Hematopoietic multipotent progenitor cell treated with erythropoietin and hydrocortisone succinate and interleukin-3 and kit ligand, for 8 days (in vitro differentiated cells): ENCODE data around the gene RALGPS2.
"Not testable (repeated sequence)": the region's sequence is repeated elsewhere in the genome, so short reads cannot be mapped to it uniquely, and the experiment has no call there.

ENCODE experiments used
- DNase-seq: peaks from one replicate; pipeline ENCODE4 v3.0.0-alpha.2; 2015

Gene RALGPS2

DNA sequence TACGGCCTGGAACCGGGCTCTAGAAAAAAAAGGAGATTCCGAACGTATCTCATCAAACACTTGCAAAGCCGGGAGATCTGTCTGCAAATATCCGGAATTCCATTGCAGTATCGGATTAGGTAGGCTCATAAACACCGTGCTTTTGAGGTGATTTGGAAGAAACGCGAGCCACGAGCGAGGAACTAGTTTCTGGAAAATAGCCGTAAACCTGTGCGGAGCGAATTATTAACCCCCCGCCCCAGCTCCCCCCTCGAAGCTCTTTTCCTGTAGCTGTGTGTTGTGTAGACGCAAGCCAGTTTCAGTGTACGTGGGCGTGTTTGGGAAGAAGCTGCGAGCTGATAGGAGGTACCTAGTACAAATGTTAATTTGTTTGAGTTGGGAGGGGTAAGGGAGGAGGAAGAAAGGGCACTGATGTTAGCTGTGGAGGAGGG is 1.1 kb downstream of the RALGPS2 start:
- peak; percentile 95 for DNase-seq

DNA sequence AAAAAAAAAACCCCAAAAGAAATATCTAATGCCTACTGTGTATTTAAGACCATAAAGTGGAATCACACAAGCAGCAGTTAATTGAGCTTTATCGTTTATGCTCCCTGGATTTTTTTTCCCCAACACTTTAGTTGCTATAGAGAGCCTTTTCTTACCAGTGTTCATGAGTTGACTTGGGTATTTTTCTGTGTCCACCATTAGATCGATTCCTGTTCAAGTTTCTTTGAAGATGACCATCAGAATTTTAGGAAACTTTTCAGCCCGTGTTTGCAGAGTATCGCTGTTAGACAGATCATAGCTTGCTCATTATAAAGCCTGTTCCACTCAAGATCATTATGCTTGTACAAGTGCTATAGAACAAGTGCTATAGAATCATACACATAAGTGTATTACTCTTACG is 1.5 kb downstream of the RALGPS2 start:
- no peak for DNase-seq

DNA sequence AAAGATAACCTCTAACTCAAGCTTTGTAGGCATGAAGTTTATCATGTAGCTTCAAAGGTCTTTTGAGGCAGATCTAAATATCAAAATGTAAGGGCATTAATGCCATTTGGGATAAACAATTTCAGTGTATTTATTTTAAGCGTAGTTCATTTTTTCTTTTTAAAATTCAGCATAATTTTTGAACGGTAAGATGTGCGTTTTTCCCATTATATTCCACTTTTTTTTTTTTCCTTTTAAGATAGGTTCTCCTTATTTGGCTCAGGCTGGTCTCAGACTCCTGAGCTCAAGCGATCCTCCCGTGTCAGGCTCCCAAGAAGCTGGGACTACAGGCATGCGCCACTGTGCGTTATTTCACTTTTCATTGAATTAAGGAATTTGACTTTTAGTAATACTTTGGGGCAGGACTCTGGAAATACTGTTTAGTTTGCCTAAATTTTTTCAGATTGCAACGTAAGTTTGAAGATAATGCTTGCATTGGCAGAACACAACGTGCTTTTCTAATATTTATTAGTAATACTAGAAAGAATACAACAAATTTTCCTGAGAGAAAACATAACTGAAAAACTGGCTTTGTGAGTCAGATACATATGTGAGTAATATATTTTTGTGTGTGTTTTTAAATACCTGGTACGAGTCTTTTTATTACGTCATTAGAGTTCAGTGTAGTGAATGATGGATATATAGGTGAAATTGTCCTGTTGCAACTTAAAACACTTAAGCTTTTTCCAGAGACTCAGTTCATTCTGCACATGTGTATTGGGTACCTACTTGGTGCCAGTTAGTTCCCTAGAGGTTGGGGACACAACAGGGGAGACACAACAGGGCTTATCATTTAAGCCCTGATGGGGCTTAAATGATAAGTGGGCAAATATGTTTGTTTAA is 2.2 kb downstream of the RALGPS2 start:
- peak; percentile 57 for DNase-seq

DNA sequence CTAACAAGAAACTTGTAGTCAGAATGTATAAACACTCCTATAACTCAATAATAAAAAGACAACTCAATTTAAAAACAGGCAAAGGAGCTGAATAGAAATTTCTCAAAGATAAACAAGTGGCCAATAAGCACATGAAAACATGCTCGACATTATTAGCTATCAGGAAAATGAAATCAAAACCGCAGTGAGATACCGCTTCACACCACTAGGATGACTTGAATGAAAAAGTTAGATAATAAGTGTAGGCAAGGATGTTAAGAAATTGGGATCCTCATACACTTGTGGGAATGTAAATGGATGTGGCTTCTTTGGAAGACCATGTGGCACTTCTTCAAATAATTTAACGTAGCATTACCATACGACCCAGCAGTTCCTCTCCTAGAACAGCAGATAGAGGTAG is 8.9 kb downstream of the RALGPS2 start:
- DNase-seq, result no peak

DNA sequence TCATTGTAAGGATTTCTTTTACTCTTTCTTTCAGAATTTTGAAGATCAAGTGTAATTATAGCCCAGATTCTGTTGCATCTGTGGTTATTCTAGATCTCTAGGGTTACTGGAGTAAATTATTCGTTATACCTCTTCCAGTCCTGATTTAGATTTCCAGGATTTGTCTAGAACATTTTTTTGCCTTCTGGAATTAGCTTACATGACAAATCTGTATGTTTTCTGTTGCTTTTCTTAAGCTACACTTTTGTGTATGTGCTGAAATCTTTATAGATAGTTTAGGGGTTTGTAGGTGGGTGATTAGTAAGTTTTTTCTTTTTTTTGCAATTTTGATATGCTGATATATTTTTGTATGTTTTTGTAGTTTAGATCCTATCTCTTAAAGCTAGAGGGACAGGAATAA is 13.7 kb downstream of the RALGPS2 start:
- DNase-seq, result no peak

DNA sequence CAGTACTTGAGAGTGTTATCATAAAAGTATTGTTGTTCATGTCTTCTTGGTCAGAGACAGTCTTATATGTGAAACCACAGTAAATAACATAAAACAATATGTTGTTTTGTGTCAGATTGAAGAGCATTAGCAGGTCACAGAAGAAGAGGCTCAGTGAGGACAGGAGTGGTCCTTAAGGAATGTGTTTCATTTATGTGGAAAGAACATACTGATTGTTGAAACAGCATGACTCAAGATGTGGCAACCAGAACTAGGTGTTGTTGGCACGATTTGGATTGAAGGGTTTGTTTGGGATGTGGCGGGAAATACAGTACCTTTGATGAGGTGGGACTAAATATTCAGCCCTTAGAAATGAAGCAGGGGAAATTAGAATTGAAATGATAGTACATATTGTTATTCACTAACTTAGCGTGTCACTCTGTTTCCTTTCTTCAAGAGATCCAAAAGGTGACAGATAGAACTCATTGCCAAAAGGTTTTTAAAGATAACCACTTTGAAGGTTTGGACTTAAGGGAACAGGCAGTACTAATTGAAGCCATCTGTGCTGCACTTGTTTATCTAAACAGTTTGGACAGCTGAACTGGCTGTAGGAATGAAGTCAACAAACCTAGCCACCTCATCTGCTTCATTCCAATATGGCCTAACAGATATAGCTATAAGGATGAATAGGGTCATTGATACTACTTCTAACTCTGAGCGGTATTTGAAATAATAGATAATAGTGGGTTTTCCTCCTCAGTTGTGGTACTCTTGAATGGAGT is 14.4 kb downstream of the RALGPS2 start:
- peak; percentile 51 for DNase-seq

DNA sequence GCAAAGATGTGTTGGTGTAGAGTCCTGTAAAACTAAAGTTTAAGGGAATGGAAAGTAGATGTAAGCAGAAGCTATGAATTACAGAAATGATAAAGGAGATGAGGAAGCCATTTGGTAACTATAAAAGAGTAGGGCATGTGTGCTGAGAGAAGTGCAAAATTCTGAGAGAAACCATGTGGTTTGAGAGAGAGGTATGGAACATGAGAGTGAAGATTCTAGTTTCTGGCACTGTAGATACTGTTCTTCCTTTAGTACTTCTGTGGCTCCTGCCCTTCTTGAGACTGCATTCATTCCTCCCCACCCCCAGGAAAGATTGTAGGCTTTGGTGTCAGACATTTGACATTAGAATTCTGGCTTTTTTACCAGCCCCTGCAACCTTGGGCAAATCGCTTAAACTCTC is 15.4 kb downstream of the RALGPS2 start:
- DNase-seq, result no peak

DNA sequence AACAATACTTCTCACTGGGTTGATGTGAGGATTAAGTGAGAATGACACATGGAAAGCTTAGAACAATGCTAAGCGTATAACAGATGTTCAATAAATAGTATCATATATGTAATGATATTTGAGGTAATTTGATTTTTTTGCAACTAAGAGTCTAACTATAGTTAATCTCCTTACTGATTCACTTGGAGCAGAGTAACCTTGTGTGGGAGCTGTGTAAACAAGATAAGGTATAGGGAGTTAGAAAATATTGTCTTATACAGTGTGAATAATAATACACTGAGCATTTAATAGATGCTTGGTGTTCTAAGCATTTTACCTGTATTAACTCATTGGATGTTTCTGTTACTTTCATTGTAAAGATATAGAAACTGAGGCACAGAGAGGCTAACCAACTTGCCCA is 15.9 kb downstream of the RALGPS2 start:
- no peak for DNase-seq

DNA sequence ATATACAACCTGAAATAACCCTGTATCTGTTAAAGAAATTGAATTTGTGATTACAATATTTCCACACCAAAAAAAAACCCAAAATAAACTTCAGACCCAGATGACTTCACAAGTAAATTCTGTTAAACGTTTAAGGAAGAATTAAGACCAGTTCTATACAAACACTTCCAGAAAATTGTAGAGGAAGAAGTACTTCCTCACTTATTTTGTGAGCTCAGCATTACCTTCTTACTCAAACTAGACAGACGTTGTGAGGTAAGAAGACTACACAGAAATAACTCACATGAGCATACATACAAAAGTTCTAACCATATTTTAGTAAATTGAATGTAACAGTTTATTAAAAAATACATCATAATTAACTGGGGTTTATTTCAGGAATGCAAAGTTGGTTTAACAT is 18.8 kb downstream of the RALGPS2 start:
- DNase-seq, result no peak

DNA sequence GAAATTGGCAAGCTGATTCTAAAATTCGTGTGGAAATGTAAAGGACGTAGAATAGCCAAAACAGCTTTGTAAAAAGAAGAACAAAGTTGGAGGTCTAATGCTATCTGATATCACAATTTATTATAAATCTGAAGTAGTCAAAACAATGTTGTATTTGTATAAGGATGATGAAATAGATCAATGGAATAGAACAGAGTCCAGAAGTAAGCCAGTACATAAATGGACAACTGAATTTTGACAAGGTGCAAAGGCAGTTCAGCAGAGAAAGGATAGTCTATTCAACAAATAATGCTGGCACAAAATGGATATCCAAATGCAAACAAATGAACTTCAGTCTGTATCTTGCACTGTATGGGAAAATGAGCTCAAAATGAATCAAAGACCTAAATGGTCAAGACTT is 20.2 kb downstream of the RALGPS2 start:
- no peak for DNase-seq

DNA sequence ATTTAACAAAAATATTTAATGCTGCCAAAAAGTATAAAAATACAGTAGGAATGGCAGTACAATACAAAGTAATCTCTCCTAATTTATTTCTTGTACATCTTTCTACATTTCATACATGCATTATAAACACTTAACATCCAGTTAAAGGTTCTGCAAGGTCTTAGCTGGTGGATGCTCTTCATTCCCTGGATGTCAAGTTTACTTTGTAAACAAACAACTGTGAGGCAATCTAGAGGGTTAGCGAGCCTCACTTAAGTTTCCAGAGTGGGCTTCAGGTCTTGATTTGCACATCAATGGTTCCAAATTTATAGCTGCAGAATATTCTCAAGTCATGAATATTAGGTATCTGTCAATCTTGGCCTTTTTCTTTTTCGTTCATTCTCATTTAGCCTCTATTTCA is 21.3 kb downstream of the RALGPS2 start:
- no peak for DNase-seq

DNA sequence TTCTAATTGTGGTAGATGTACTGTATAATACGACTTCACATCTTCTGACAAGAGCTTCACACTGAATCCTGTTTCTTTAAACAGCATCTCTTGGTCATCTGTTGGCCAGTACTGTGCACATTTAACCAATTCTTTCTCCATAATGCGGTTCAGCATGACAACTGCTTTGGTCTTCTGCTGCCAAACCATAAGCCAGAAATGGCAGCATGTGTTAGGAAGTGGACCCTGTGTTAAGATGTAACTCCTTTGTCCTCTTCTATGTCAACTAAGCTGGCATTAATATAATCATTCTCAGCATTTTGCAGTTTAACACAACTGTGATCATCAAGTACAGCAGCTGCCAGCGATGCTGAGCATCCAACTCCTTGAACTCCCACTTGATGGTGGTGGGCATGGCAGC is 22.3 kb downstream of the RALGPS2 start:
- DNase-seq, result not testable (repeated sequence)

DNA sequence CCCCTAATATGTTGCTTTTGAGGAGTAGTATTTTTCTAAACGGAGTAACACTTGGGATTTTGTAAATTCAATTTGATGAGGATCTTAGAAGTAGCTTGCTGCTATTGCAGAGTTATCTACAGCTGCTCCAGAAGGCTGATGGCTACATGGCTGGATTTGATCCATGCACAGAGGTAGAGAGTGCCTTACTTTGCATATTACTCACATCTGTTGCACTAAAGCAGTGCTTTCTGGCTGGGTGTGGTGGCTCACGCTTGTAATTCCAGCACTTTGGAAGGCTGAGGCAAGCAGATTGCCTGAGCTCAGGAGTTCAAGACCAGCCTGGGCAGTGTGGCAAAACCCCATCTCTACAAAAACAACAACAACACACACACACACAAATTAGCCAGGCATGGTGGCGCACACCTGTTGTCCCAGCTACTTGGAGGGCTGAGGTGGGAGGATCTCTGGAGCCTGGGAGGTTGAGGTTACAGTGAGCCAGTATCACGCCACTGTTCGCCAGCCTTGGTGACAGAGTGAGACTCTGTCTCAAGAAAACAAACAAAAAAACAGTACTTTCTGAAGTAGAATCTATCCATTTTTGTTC is 24.6 kb downstream of the RALGPS2 start:
- DNase-seq, result no peak

DNA sequence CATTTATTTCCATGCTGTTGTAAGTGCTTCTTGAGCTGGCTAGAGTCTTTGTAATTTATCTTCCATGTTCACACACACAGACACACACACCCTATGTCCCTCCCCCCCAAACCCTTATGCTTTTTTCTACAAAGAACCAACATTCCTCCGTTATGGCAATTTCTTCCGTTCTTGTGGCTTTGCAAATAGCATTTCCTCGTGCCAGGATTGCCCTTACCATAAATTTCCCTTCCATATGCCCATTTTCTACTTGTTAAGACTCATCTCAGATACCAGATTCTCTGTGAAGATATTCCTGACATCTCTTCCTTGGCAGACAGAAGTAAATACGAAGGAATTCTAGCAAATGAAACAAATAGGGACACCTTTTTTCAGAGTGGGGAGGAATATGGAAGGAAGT is 26.0 kb downstream of the RALGPS2 start:
- no peak for DNase-seq

DNA sequence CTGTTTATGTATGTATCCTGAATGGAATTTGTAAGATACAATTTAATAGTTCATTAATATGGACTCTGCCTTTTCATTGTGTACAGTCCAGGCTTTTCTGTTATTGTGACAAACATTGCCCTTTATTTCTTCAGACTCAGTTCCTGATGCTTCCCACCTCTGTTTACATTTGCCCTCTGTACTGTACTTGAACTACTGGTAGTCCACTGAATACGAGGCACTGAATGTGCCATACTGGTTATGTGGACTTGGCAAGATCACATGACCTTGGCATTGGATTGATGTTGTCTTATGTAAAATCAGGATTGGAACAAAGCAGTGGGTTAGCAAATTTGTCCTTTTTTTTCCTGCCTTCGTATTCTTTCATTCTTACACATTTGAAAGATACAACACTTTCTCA is 27.8 kb downstream of the RALGPS2 start:
- no peak for DNase-seq

DNA sequence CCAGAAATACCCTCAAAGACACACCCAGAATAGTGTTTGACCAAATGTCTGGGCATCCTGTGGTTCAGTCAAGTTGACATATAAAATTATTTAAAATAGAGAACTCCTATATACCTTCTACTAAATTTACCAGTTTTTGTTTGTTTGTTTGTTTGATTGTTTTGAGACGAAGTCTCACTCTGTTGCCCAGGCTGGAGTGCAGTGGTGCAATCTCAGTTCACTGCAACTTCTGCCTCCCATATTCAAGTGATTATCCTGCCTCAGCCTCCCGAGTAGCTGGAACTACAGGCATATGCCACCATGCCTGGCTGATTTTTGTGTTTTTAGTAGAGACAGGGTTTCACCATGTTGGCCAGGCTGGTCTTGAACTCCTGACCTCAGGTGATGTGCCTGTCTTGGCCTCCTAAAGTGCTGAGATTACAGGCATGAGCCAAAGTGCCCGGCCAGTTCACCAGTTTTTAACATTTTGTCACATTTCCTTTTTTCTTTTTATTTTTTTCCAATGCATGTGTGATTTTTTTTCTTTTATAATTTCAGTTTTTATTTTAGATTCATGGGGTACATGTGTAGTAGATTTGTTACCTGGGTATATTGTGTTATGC is 29.7 kb downstream of the RALGPS2 start:
- DNase-seq, result not testable (repeated sequence)

DNA sequence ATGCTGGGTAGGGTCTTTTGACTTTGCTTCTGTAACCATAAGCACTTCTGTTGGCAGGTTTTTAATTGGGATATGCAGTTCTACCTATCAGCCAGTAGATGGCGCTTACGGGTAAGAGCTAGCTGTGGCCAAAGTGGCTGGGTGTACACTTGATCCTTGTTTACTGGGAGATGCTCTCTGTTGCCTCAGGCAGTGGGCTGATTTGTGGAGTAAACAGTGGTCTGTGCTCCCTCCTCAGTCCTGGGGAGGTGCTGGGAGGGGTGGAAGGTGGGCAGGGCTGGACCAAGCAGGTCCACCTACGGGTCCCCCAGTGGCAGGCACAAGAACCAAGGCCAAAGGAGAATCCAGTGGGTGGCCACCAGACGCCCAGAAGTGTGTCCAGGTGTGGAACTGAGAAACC is 43.4 kb downstream of the RALGPS2 start:
- peak; percentile 66 for DNase-seq

DNA sequence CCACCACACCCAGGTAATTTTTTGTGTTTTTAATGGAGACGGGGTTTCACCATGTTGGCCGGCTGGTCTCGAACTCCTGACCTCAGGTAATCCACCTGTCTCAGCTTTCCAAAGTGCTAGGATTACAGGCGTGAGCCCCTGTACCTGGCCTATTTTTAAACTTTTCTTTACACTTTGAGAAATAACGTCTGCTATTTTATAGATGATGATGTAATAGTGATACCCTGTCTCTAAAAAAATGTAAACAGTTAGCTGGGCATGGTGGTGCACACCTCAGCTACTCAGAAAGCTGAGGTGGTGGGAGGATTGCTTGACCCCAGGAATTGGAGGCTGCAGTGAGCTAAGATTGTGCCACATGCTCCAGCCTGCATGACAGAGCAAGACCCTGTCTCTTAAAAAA is 47.9 kb downstream of the RALGPS2 start:
- DNase-seq, result no peak

DNA sequence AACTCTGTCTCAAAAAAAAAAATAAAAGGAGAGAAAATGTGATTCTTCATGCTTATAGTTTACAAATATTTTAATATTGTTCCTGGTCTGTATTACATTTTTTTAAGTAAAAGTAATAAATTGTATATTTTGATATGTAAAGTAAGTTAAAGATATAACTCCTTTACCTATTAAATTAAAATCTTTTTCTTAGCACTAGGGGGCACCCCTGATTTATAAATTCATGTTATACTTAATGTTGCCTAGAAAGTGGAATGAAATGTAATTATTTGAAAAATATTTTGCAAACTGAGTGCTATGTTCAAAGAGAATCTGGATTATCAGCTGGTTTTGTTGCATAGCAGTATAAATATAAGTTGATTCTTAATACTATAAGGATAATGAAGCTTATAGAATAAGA is 49.2 kb downstream of the RALGPS2 start:
- peak; percentile 74 for DNase-seq

DNA sequence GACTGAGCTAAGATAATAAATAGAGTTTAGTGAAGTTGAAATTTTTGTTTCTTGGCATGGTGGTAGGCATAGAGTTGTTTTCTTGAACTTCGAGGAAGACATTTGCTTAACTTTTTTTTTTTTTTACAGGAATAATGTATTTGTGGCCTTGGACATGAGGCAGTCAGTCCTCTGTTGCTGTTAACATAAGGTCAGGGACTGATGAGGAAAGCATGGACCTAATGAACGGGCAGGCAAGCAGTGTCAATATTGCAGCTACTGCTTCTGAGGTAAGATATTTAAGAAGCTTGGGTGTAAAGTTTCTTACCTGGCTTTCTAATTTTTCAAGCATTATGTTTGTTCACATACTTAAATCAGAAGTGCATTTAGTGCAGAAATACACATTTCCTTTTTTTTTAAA is 51.5 kb downstream of the RALGPS2 start:
- DNase-seq, result no peak

DNA sequence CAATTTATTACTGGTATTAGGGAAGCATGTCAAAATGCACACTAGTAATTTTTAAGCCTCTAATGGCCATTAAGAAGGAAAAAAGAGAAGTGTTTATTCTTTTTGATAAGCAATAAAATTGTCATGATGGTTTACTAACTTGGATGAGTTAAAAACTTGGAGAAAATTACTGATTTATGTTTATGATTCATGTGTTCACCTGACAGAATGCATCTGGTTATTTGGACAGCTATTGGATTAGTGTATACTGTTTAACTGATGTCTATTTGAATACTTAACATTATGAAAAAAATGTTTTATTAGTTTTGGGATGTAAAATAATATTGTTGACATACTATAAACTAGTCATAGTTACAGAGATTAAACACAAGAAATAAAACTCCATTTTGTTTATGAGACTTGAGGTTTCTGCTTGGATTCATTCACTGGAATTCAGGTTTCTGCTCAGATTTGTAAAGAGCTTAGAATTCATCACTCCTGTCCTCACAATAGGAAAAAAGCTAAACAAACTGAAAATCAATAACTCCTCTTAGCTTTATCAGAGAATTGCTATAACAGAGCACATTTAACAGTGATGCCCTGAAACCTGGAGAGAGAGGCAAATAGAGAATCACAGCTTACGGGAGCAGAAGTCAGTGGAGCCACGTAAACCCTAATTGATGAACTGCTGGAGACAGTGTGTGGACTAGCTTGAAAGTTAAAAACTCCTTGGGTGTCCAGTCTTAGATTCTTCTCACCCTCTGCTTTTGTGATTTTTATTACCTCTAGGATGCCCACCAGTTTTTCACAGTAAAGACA is 56.7 kb downstream of the RALGPS2 start:
- no peak for DNase-seq

DNA sequence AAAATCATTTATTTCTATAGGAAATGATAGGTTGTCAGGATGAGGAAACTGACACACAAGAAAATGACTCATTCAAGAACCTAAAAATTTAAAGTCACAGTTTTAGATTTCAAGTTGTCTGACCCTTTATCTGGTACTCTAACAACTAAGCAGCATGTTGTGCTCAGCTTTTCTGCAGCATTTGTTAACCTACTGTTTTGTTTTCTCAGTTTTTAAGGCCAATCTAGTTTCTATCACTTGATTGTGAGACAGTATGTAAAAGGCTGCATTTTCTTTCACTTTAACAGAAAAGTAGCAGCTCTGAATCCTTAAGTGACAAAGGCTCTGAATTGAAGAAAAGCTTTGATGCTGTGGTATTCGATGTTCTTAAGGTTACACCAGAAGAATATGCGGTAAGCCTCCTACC is 59.1 kb downstream of the RALGPS2 start:
- no peak for DNase-seq

DNA sequence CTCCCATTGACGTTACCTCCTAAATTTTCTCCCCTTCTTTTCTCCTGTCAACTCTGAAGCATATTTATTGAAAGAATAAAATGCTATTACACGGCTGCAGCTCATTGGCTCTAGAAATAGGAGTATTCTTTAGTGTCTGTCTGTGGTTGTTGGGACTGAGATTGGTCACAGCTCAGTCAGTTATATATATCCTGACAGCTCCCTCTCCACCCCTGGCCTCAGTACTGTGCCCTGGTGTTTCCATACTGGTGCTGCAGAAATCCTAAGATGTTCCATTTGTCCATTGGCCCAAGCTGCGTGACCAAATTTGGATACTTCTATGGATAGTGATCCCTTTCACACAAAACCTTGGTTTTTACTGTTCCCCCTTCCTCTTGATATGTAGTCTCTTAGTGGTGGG is 67.3 kb downstream of the RALGPS2 start:
- DNase-seq, result no peak
